Right atrium auricular region (tissue), 2 donors: ENCODE data around the gene DOCK4. TPM values are rescaled to one million over a fixed set of nuclear protein-coding genes. Genes with fewer than 3 reads are reported as not detected.

Experiments used
- DNase-seq: peaks from one replicate; pipeline ENCODE4 v3.0.0-alpha.2; 2019; ENCODE audit warnings: low spot score
- H3K27ac ChIP-seq, 2 donors: fragments of 200-600 bp; sonication (generic); 1 replicate in 1 of 2; 2 replicates in 1 of 2; pipeline ENCODE4 v1.5.1; 2016 to 2019
- H3K27me3 ChIP-seq, 2 donors: fragments of 200-600 bp; sonication (generic); one replicate each; pipeline versions ENCODE4 v1.5.1 to v1.6.0; 2017 to 2019
- H3K36me3 ChIP-seq: fragments of 200-600 bp; sonication (generic); one replicate; pipeline ENCODE4 v1.5.1; 2016
- H3K4me1 ChIP-seq, 2 donors: fragments of 200-600 bp; sonication (generic); one replicate each; pipeline versions ENCODE4 v1.5.1 to v1.6.0; 2017 to 2019
- H3K4me3 ChIP-seq, 2 donors: fragments of 200-600 bp; sonication (generic); 1 replicate in 1 of 2; 2 replicates in 1 of 2; pipeline ENCODE4 v1.5.1; 2017 to 2019; ENCODE audit warnings: mild to moderate bottlenecking in 1 of 2, moderate library complexity in 1 of 2
- H3K9me3 ChIP-seq, 2 donors: fragments of 200-600 bp; sonication (generic); one replicate each; pipeline ENCODE4 v1.5.1; 2019
- CTCF ChIP-seq, 2 donors: fragments of 200-600 bp; sonication (generic); IDR thresholded peaks; one replicate each; pipeline ENCODE4 v1.5.1; 2019; ENCODE audit warnings: antibody characterized with exemption in 2 of 2
- total RNA-seq, 2 donors: library from RNA; depleted of rRNA; stranded (reverse); fragments of >200 nt; gene quantifications; one replicate each; pipeline ENCODE4 v1.1.0, GENCODE V29; 2016

DOCK4 gene
- total RNA-seq, 2 donors from 2014 or later: 12.3 to 17.8 TPM

GRCh38 chr7:112097524-112097923 lies 108.7 kb downstream of the DOCK4 start:
- no peaks in the 10 kb centered on the region for H3K9me3 ChIP-seq
- no peaks in the 10 kb centered on the region for H3K27me3 ChIP-seq
- no peak for DNase-seq
- no peaks in the 10 kb centered on the region for H3K36me3 ChIP-seq
- no peak overlapping the region for H3K27ac ChIP-seq
- no peaks in the 10 kb centered on the region for H3K4me1 ChIP-seq
- H3K4me3 ChIP-seq: no peak overlapping the region
- TF ChIP-seq CTCF (IDR thresholded peaks at IDR 0.05): no peak

- no peak for TF ChIP-seq CTCF (IDR thresholded peaks at IDR 0.05)
- Histone ChIP-seq H3K4me3 (no peak overlapping the region), H3K27ac (no peak overlapping the region), H3K4me1 (no peaks in the 10 kb centered on the region), H3K36me3 (no peaks in the 10 kb centered on the region), H3K27me3 (no peaks in the 10 kb centered on the region), H3K9me3 (no peaks in the 10 kb centered on the region)
- no peak for DNase-seq
Measured at GRCh38 chr7:112093409-112093808, 112.8 kb downstream of the DOCK4 start.

GRCh38 chr7:112092709-112093395 lies 113.3 kb downstream of the DOCK4 start:
- TF ChIP-seq CTCF (IDR thresholded peaks at IDR 0.05): no peak
- Histone ChIP-seq H3K27ac (no peak overlapping the region), H3K4me1 (no peaks in the 10 kb centered on the region), H3K4me3 (no peak overlapping the region), H3K36me3 (no peaks in the 10 kb centered on the region), H3K27me3 (no peaks in the 10 kb centered on the region), H3K9me3 (no peaks in the 10 kb centered on the region)
- DNase-seq: no peak

GRCh38 chr7:112092306-112092705 lies 113.9 kb downstream of the DOCK4 start:
- no peak overlapping the region for H3K4me3 ChIP-seq
- H3K9me3 ChIP-seq: no peaks in the 10 kb centered on the region
- no peak overlapping the region for H3K27ac ChIP-seq
- DNase-seq: no peak
- no peaks in the 10 kb centered on the region for H3K4me1 ChIP-seq
- no peaks in the 10 kb centered on the region for H3K36me3 ChIP-seq
- H3K27me3 ChIP-seq: no peaks in the 10 kb centered on the region
- no peak for TF ChIP-seq CTCF (IDR thresholded peaks at IDR 0.05)

- Histone ChIP-seq H3K27ac (no peak overlapping the region), H3K36me3 (no peaks in the 10 kb centered on the region), H3K4me1 (no peaks in the 10 kb centered on the region), H3K9me3 (no peaks in the 10 kb centered on the region), H3K27me3 (no peaks in the 10 kb centered on the region), H3K4me3 (no peak overlapping the region)
- TF ChIP-seq CTCF (IDR thresholded peaks at IDR 0.05): no peak
- DNase-seq: no peak
Measured at GRCh38 chr7:112091768-112092167, 114.4 kb downstream of the DOCK4 start.

- H3K27ac ChIP-seq: no peak overlapping the region
Measured at GRCh38 chr7:112089551-112089950, 116.6 kb downstream of the DOCK4 start.

More at GRCh38 chr7:112089551-112089950, 116.6 kb downstream of the DOCK4 start:
- Histone ChIP-seq H3K36me3 (no peaks in the 10 kb centered on the region), H3K9me3 (no peaks in the 10 kb centered on the region), H3K27me3 (no peaks in the 10 kb centered on the region), H3K4me1 (peaks cover 0 to 12% of the 10 kb centered on the region in 2 donors), H3K4me3 (no peak overlapping the region)
- no peak for DNase-seq
- no peak for TF ChIP-seq CTCF (IDR thresholded peaks at IDR 0.05)
